Measurements from ENCODE around the gene TFEB. TPM values are rescaled to one million over a fixed set of nuclear protein-coding genes. Genes with fewer than 3 reads are reported as not detected.

TFEB gene
- polyA plus RNA-seq, 1 donor: 86.0 TPM

DNA sequence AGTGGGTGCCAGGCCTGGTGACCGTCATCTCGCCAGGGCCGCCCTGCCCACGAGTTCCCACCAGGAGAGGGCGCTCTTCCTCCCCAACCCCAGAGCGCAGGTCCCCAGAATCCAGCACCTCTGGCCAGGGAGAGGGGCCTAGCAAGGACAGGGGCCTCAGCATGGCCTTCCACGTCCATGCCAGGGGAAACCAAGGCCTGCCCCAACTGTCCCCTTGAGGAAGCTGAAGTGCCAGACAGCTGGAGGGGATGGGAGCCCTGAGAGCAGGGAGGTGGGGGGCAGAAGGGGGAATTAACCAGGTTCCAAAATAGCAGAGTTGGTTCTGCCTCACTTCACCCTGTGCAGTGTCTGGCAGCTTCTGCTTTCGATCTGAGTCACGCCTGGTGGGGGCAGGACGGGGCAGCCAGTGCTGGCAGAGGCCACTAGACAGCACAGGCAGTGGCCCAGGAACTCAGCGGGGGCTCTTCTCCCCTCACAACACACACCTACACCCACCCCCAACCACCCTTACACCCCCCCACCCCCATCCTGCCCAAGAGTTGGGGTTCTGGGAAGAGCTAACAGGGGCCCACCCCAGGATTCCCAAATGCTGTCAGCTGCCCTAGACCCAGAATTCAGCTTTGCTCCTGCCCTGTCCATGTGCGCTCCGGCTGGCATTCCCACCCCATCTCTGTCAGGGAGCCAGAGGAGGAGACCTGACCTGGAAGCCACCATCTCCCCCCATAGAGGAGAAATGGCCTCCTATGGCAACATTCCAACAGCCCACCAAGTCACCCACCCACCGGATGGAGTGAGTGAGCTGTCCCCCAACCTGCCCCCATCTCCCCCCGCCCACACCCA is 29.2 kb downstream of the TFEB start:
- WGBS (ENCODE audit: insufficient coverage, low lambda C conversion rate): no CpG with 5 or more reads among the region's 15 CpGs
- Histone ChIP-seq H3K4me1 (ENCODE audit: control insufficient read depth, insufficient read depth, low read length) (peaks cover 55% of the 10 kb centered on the region), H3K4me3 (ENCODE audit: low read length) (no peak overlapping the region), H3K27me3 (ENCODE audit: control insufficient read depth, insufficient read depth, low read length) (no peaks in the 10 kb centered on the region), H3K36me3 (ENCODE audit: control insufficient read depth, insufficient read depth, low read length) (peaks cover 44% of the 10 kb centered on the region), H3K27ac (ENCODE audit: low read length) (peak overlapping the region; percentile 50), H3K9me3 (ENCODE audit: control insufficient read depth, low read depth, low read length) (no peaks in the 10 kb centered on the region)
- DNase-seq: peak in 1 of 2 donors; percentile 56

DNA sequence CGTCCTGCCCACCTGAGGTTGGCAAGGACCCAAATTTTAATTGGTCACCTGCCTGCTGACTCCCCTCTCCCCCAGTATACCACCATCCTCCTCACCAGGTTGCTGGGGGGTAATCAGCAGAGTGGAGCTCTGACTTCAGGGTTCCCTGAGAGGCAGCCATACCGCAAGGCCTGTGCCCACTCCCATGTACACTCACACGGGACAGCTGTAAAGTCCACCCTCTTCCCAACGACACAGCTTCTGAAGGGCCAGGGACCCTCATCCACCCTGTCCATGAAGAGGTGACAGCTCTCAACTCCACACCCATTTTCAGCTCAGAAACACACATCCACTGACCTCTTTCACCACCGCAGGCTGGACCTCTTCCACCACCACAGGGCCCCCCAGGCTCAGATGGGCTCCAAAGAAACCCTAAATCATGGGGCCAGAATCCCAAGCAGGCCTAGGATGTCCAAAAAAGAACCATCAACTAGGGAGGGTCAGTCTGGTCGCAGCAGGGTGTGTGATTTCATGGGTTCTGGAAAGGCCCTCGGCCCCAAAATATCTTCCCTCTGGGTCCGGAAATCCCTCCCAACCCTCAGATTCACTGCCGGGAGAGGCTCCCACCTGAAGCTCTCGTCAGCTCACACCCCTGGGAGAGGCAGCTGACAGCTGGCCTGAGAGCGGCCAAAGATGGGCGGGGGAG is 30.0 kb downstream of the TFEB start:
- no peaks in the 10 kb centered on the region for H3K27me3 ChIP-seq (ENCODE audit: control insufficient read depth, insufficient read depth, low read length)
- H3K9me3 ChIP-seq (ENCODE audit: control insufficient read depth, low read depth, low read length): no peaks in the 10 kb centered on the region
- no peak for DNase-seq
- H3K36me3 ChIP-seq (ENCODE audit: control insufficient read depth, insufficient read depth, low read length): peaks cover 44% of the 10 kb centered on the region
- no peak overlapping the region for H3K4me3 ChIP-seq (ENCODE audit: low read length)
- peak overlapping the region; percentile 50 for H3K27ac ChIP-seq (ENCODE audit: low read length)
- WGBS (ENCODE audit: insufficient coverage, low lambda C conversion rate): no CpG with 5 or more reads among the region's 12 CpGs
- H3K4me1 ChIP-seq (ENCODE audit: control insufficient read depth, insufficient read depth, low read length): peaks cover 55% of the 10 kb centered on the region

GRCh38 chr6:41704656-41705310 is 30.6 kb downstream of the TFEB start:
- peak overlapping the region; percentile 50 for H3K27ac ChIP-seq (ENCODE audit: low read length)

DNA sequence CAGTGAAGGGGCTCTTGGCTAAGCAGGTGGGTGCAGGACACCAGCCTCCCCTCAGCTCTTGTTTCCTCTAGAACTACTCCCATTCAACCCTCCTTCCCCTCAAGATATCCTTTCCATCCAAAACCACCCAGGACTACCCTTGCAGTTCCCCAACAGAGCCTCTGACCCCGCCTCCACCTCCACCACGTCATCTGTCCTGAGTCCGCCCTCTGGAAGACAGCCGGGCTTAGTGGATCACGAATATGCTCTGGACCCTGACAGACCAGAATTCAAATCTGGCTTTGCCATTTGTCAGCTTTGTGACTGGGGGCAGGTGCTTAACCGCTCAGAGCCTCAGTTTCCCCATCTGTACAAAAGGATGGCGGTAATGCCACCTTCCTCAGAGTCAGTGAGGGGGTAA is 31.4 kb downstream of the TFEB start:
- Histone ChIP-seq H3K9me3 (ENCODE audit: control insufficient read depth, low read depth, low read length) (no peaks in the 10 kb centered on the region), H3K27ac (ENCODE audit: low read length) (no peak overlapping the region), H3K27me3 (ENCODE audit: control insufficient read depth, insufficient read depth, low read length) (no peaks in the 10 kb centered on the region), H3K4me1 (ENCODE audit: control insufficient read depth, insufficient read depth, low read length) (peaks cover 54% of the 10 kb centered on the region), H3K36me3 (ENCODE audit: control insufficient read depth, insufficient read depth, low read length) (peaks cover 51% of the 10 kb centered on the region), H3K4me3 (ENCODE audit: low read length) (no peak overlapping the region)
- no CpG with 5 or more reads among the region's 7 CpGs for WGBS (ENCODE audit: insufficient coverage, low lambda C conversion rate)
- DNase-seq: no peak

More at GRCh38 chr6:41704656-41705310, 30.6 kb downstream of the TFEB start:
- H3K27me3 ChIP-seq (ENCODE audit: control insufficient read depth, insufficient read depth, low read length): no peaks in the 10 kb centered on the region
- peak in 1 of 2 donors; percentile 33 for DNase-seq
- peaks cover 55% of the 10 kb centered on the region for H3K4me1 ChIP-seq (ENCODE audit: control insufficient read depth, insufficient read depth, low read length)
- H3K4me3 ChIP-seq (ENCODE audit: low read length): no peak overlapping the region
- H3K36me3 ChIP-seq (ENCODE audit: control insufficient read depth, insufficient read depth, low read length): peaks cover 46% of the 10 kb centered on the region
- WGBS (ENCODE audit: insufficient coverage, low lambda C conversion rate): 14% methylated on average over 1 of the region's 5 CpGs
- no peaks in the 10 kb centered on the region for H3K9me3 ChIP-seq (ENCODE audit: control insufficient read depth, low read depth, low read length)

GRCh38 chr6:41702771-41703494 is 32.5 kb downstream of the TFEB start:
- no CpG with 5 or more reads among the region's 14 CpGs for WGBS (ENCODE audit: insufficient coverage, low lambda C conversion rate)
- Histone ChIP-seq H3K27me3 (ENCODE audit: control insufficient read depth, insufficient read depth, low read length) (no peaks in the 10 kb centered on the region), H3K9me3 (ENCODE audit: control insufficient read depth, low read depth, low read length) (no peaks in the 10 kb centered on the region), H3K4me1 (ENCODE audit: control insufficient read depth, insufficient read depth, low read length) (peaks cover 43% of the 10 kb centered on the region), H3K36me3 (ENCODE audit: control insufficient read depth, insufficient read depth, low read length) (peaks cover 51% of the 10 kb centered on the region), H3K27ac (ENCODE audit: low read length) (no peak overlapping the region), H3K4me3 (ENCODE audit: low read length) (no peak overlapping the region)
- DNase-seq: no peak

GRCh38 chr6:41702089-41702745 is 33.2 kb downstream of the TFEB start:
- peaks cover 51% of the 10 kb centered on the region for H3K36me3 ChIP-seq (ENCODE audit: control insufficient read depth, insufficient read depth, low read length)
- peaks cover 36% of the 10 kb centered on the region for H3K4me1 ChIP-seq (ENCODE audit: control insufficient read depth, insufficient read depth, low read length)
- no peak for DNase-seq
- WGBS (ENCODE audit: insufficient coverage, low lambda C conversion rate): no CpG with 5 or more reads among the region's 10 CpGs
- H3K4me3 ChIP-seq (ENCODE audit: low read length): no peak overlapping the region
- no peaks in the 10 kb centered on the region for H3K9me3 ChIP-seq (ENCODE audit: control insufficient read depth, low read depth, low read length)
- H3K27ac ChIP-seq (ENCODE audit: low read length): no peak overlapping the region
- H3K27me3 ChIP-seq (ENCODE audit: control insufficient read depth, insufficient read depth, low read length): no peaks in the 10 kb centered on the region

DNA sequence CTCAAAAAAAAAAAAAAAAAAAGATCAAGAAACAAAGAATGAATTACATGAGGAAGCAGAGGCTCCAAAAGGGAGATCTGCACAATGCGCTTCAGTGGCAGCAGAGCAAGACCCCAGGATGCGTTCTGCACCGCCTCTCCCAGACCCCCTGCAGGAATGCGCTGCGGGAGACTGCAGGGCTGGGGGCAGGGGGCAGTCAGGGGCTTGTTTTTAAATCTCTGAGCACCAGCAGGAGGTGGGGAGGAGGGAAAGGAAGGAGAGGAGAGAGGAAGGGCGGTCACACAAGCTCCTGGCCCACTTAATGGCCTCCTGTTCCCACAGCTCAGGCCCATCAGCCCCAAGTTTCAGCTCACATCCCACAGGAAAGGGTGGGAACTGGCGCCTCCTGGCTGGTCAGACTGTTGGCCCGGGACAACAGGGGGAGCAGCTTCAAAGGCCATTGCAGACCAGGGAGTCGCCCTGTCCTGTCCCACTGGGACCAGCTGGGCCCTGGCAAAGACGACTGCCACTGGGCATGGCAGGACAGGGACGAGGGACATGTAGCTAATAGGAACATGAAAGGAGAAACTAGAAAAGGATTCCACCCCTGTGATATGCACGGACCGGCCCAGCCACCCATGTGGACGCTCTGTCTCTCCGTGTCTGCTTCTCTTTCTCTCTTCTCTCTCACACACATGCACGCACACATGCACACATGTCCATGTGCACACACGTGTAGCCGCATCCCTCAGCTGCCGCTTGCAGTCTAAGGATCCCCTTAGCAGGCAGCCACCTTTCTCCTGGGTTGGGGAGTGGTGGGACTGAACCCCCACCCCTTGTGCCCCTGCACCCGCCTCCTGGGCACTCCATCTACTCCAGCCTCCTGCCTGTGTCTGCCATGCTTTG is 34.7 kb downstream of the TFEB start:
- no peak for DNase-seq
- Histone ChIP-seq H3K36me3 (ENCODE audit: control insufficient read depth, insufficient read depth, low read length) (peaks cover 59% of the 10 kb centered on the region), H3K27me3 (ENCODE audit: control insufficient read depth, insufficient read depth, low read length) (no peaks in the 10 kb centered on the region), H3K4me1 (ENCODE audit: control insufficient read depth, insufficient read depth, low read length) (peaks cover 21% of the 10 kb centered on the region), H3K27ac (ENCODE audit: low read length) (no peak overlapping the region), H3K9me3 (ENCODE audit: control insufficient read depth, low read depth, low read length) (no peaks in the 10 kb centered on the region), H3K4me3 (ENCODE audit: low read length) (no peak overlapping the region)
- WGBS (ENCODE audit: insufficient coverage, low lambda C conversion rate): no CpG with 5 or more reads among the region's 20 CpGs

DNA sequence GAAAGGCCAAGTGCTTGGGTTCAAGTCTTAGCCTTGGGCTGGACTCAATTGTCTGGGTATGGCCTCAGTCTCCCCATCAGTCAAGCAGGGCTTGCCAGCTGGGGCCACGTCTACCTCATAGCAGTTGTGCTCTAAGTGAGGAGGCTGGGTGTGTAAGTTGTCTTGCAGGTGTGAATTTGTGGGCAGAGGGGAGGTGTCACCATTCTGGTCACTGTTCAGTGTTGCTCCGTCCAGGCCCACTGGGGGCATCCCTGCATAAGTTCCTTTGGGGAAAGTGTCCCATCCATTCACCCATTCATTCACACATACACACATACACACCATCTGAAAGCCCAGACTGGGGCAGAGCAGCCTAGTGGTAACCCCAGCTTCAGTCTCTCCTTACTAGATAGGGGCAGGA is 36.3 kb downstream of the TFEB start:
- Histone ChIP-seq H3K27ac (ENCODE audit: low read length) (no peak overlapping the region), H3K4me1 (ENCODE audit: control insufficient read depth, insufficient read depth, low read length) (peaks cover 5% of the 10 kb centered on the region), H3K9me3 (ENCODE audit: control insufficient read depth, low read depth, low read length) (no peaks in the 10 kb centered on the region), H3K36me3 (ENCODE audit: control insufficient read depth, insufficient read depth, low read length) (peaks cover 62% of the 10 kb centered on the region), H3K4me3 (ENCODE audit: low read length) (no peak overlapping the region), H3K27me3 (ENCODE audit: control insufficient read depth, insufficient read depth, low read length) (no peaks in the 10 kb centered on the region)
- DNase-seq: no peak
- no CpG with 5 or more reads among the region's 2 CpGs for WGBS (ENCODE audit: insufficient coverage, low lambda C conversion rate)

Data from large intestine (tissue), 3 donors.